SK-N-SH (cell line): ENCODE data around the gene TOPBP1. TPM values are rescaled to one million over a fixed set of nuclear protein-coding genes. Genes with fewer than 3 reads are reported as not detected.

Experiments
- CTCF ChIA-PET: fragments of 300-600, 350-600 bp; formaldehyde crosslinking; extraction: SDS; loops from one replicate; lab custom pipeline; 2021; lab: Yijun Ruan, JAX
- POLR2A ChIA-PET: fragments of 350-600 bp; sonication (Branson Sonifier 250); formaldehyde crosslinking; extraction: SDS; loops from one replicate; lab custom pipeline; 2020; ENCODE audit warnings: antibody characterized with exemption, inconsistent platforms; lab: Yijun Ruan, JAX
- DNase-seq: peaks from one replicate; pipeline ENCODE4 v3.0.0; 2012
- H2AFZ ChIP-seq: fragments of 200-600 bp; sonication (generic); 2 replicates; pipeline ENCODE4 v1.8.1; 2016; ENCODE audit warnings: antibody characterized with exemption, mild to moderate bottlenecking, low read depth
- H3F3A ChIP-seq: fragments of 200-600 bp; sonication (generic); replicated peaks from 2 replicates; pipeline ENCODE3; 2016; ENCODE audit warnings: antibody characterized with exemption, mild to moderate bottlenecking; ENCODE audit not compliant: insufficient read depth
- H3K27ac ChIP-seq, 2 experiments: fragments of 200-500 bp in 1 of 2; fragments of 200-600 bp in 1 of 2; sonication (Bioruptor generic) in 1 of 2; sonication (generic), shearing (Covaris generic) in 1 of 2; 2 replicates each; pipeline versions ENCODE4 v1.5.1 to v1.6.1; 2014 to 2016; ENCODE audit warnings: low read depth in 2 of 2, inconsistent platforms in 1 of 2, low read length in 1 of 2, mild to moderate bottlenecking in 1 of 2, mixed read lengths in 1 of 2
- H3K27me3 ChIP-seq: fragments of 200-600 bp; sonication (generic), shearing (Covaris generic); 2 replicates; pipeline ENCODE4 v1.6.1; 2016; ENCODE audit warnings: mixed run types; ENCODE audit not compliant: insufficient read depth
- H3K36me3 ChIP-seq, 2 experiments: fragments of 200-500 bp in 1 of 2; fragments of 200-600 bp in 1 of 2; sonication (Bioruptor generic) in 1 of 2; sonication (generic) in 1 of 2; replicated peaks in 1 of 2; 2 replicates each; pipeline versions ENCODE3 to v1.5.1; 2014 to 2016; ENCODE audit warnings: low read length in 1 of 2, mild to moderate bottlenecking in 1 of 2; ENCODE audit not compliant: insufficient read depth in 2 of 2, control insufficient read depth in 1 of 2
- H3K4me1 ChIP-seq, 2 experiments: fragments of 200-500 bp in 1 of 2; fragments of 200-600 bp in 1 of 2; sonication (Bioruptor generic) in 1 of 2; sonication (generic), shearing (Covaris generic) in 1 of 2; 2 replicates each; pipeline versions ENCODE4 v1.5.1 to v1.6.1; 2014 to 2016; ENCODE audit warnings: low read depth in 1 of 2, low read length in 1 of 2, mixed run types in 1 of 2; ENCODE audit not compliant: insufficient read depth in 2 of 2, control insufficient read depth in 1 of 2
- H3K4me2 ChIP-seq: fragments of 200-600 bp; sonication (generic), shearing (Covaris generic); 2 replicates; pipeline ENCODE4 v1.6.1; 2017; ENCODE audit warnings: mixed run types
- H3K4me3 ChIP-seq, 2 experiments: fragments of 200-500 bp in 1 of 2; fragments of 200-600 bp in 1 of 2; sonication (Bioruptor generic) in 1 of 2; sonication (generic), shearing (Covaris generic) in 1 of 2; 2 replicates each; pipeline versions ENCODE4 v1.5.1 to v1.8.1; 2014 to 2016; ENCODE audit warnings: low read depth in 2 of 2, inconsistent platforms in 1 of 2, low read length in 1 of 2, mild to moderate bottlenecking in 1 of 2, mixed read lengths in 1 of 2, moderate library complexity in 1 of 2
- H3K79me2 ChIP-seq: fragments of 200-600 bp; sonication (generic); 2 replicates; pipeline ENCODE4 v1.8.1; 2017; ENCODE audit warnings: mild to moderate bottlenecking; ENCODE audit not compliant: insufficient read depth
- H3K9ac ChIP-seq: fragments of 200-600 bp; sonication (generic); 2 replicates; pipeline ENCODE4 v1.6.1; 2017; ENCODE audit warnings: mixed run types
- H3K9me2 ChIP-seq: fragments of 200-600 bp; sonication (generic); 2 replicates; pipeline ENCODE4 v1.6.1; 2017; ENCODE audit warnings: mixed run types
- H3K9me3 ChIP-seq: fragments of 200-600 bp; sonication (generic); 2 replicates; pipeline ENCODE4 v1.6.1; 2017; ENCODE audit warnings: mixed run types, mild to moderate bottlenecking, moderate library complexity
- H4K20me1 ChIP-seq: fragments of 200-600 bp; sonication (generic); 2 replicates; pipeline ENCODE4 v1.6.1; 2017; ENCODE audit warnings: mild to moderate bottlenecking, mixed run types; ENCODE audit not compliant: insufficient read depth
- EP300 ChIP-seq, 2 experiments: IDR thresholded peaks; 2 replicates each; pipeline versions ENCODE4 v1.4.0 to v1.6.1; 2012; ENCODE audit warnings: borderline replicate concordance in 1 of 2, low read depth in 1 of 2, low read length in 1 of 2
- EZH2phosphoT487 ChIP-seq: fragments of 200-600 bp; sonication (generic); IDR thresholded peaks from 2 replicates; pipeline ENCODE4 v1.6.1; 2017; ENCODE audit warnings: low read depth, mixed run types, mild to moderate bottlenecking, antibody characterized with exemption, moderate library complexity, borderline replicate concordance
- FOXJ3 ChIP-seq: sonication (generic); formaldehyde crosslinking; IDR thresholded peaks from 2 replicates; pipeline ENCODE4 v1.5.1; 2020; ENCODE audit warnings: mild to moderate bottlenecking, missing genetic modification reagents
- FOXM1 ChIP-seq: IDR thresholded peaks from 2 replicates; pipeline ENCODE4 v1.4.0; 2012; ENCODE audit warnings: low read depth, mild to moderate bottlenecking
- GABPA ChIP-seq: IDR thresholded peaks from 2 replicates; pipeline ENCODE4 v1.4.0; 2012; ENCODE audit warnings: low read depth, mild to moderate bottlenecking
- MEF2A ChIP-seq: IDR thresholded peaks from 2 replicates; pipeline ENCODE4 v1.4.0; 2012; ENCODE audit warnings: low read depth, borderline replicate concordance
- MXI1 ChIP-seq: IDR thresholded peaks from 2 replicates; pipeline ENCODE4 v1.6.1; 2012; ENCODE audit warnings: mild to moderate bottlenecking, low read depth, low read length, improper control_type of control experiment
- NRF1 ChIP-seq: IDR thresholded peaks from 2 replicates; pipeline ENCODE4 v1.6.1; 2012; ENCODE audit warnings: low read depth, mild to moderate bottlenecking, low read length
- POLR2AphosphoS5 ChIP-seq: IDR thresholded peaks from 2 replicates; pipeline ENCODE4 v1.6.1; 2012; ENCODE audit warnings: low read depth, low read length
- RAD21 ChIP-seq: IDR thresholded peaks from 2 replicates; pipeline ENCODE4 v1.6.1; 2012; ENCODE audit warnings: mild to moderate bottlenecking, low read length
- RXRA ChIP-seq: IDR thresholded peaks from 2 replicates; pipeline ENCODE4 v1.4.0; 2012; ENCODE audit warnings: low read depth, mild to moderate bottlenecking, borderline replicate concordance
- SIN3A ChIP-seq: IDR thresholded peaks from 2 replicates; pipeline ENCODE4 v1.6.1; 2012; ENCODE audit warnings: low read depth, mild to moderate bottlenecking, low read length, moderate library complexity, borderline replicate concordance
- TCF12 ChIP-seq: IDR thresholded peaks from 2 replicates; pipeline ENCODE4 v1.4.0; 2012
- TEAD4 ChIP-seq: IDR thresholded peaks from 2 replicates; pipeline ENCODE4 v1.4.0; 2012; ENCODE audit warnings: mild to moderate bottlenecking, borderline replicate concordance; ENCODE audit not compliant: insufficient read depth
- YY1 ChIP-seq: IDR thresholded peaks from 2 replicates; pipeline ENCODE4 v1.4.0; 2012; ENCODE audit warnings: low read depth, mild to moderate bottlenecking
- WGBS: methylation state at CpG from one replicate; pipeline ENCODE4 v1.1.6; 2017; ENCODE audit warnings: low lambda C conversion rate; 5-methylcytosine and 5-hydroxymethylcytosine counted together
- polyA plus RNA-seq, 3 experiments: library from polyadenylated mRNA; depleted of rRNA; stranded (reverse); fragments of >200 nt; gene quantifications; 2 replicates each; pipeline ENCODE4 v1.2.3, GENCODE V29; 2012
- TF ChIP-seq, protein P1 (sequence below): fragments of 200-600 bp; sonication (generic); IDR thresholded peaks from 2 replicates; pipeline ENCODE4 v1.6.1; 2017; ENCODE audit warnings: antibody characterized with exemption, mild to moderate bottlenecking, moderate library complexity
- TF ChIP-seq, protein P2 (sequence below): fragments of 150-350 bp; IDR thresholded peaks from 2 replicates; pipeline ENCODE4 v1.6.1; 2017; ENCODE audit warnings: antibody characterized with exemption, low read length, low read depth, borderline replicate concordance
- TF ChIP-seq, protein P3 (sequence below): IDR thresholded peaks from 2 replicates; pipeline ENCODE4; 2012
- TF ChIP-seq, protein P4 (sequence below): IDR thresholded peaks from 2 replicates; pipeline ENCODE4 v1.6.1; 2012; ENCODE audit warnings: mild to moderate bottlenecking, low read depth, low read length, moderate library complexity
- TF ChIP-seq, protein P5 (sequence below): IDR thresholded peaks from 2 replicates; pipeline ENCODE4 v1.4.0; 2012; ENCODE audit warnings: low read depth, borderline replicate concordance

Gene TOPBP1
- polyA plus RNA-seq, 1 of the 3 experiments (the other 2 are of a cell fraction) = 15.7 TPM

DNA sequence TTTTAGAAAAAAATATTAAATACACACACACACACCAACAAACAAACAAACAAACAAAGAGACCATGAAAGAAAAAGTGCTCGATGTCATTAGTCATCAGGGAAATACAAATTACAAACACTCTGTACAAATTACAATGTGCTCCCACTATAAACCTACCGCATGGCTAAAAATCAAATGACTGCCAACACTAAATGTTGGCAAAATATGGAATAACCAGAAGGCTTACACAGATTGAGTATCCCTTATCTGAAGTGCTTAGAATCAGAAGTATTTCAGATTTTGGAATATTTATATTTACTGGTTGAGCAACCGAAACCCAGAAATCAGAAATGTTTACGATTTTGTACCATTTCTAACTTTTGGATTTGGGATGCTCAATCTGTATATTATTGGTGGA is 54.8 kb downstream of the TOPBP1 start:
- Histone ChIP-seq H3K9ac (no peak overlapping the region), H3F3A (peaks cover 3% of the 10 kb centered on the region), H3K4me1 (no peaks in the 10 kb centered on the region), H2AFZ (no peak overlapping the region), H4K20me1 (no peaks in the 10 kb centered on the region), H3K4me2 (no peak overlapping the region), H3K9me3 (no peaks in the 10 kb centered on the region), H3K4me3 (no peak overlapping the region), H3K79me2 (peaks cover 7% of the 10 kb centered on the region; the same call in 1 of the 2 replicates), H3K36me3 (peaks cover 43 to 67% of the 10 kb centered on the region in 2 experiments), H3K27me3 (no peaks in the 10 kb centered on the region)
- no peak for DNase-seq
- WGBS = 97% methylated on average over 4 of the region's 4 CpGs
- ChIA-PET CTCF (interaction anchor here (1.4 to 1.7 kb wide), 2 partner anchors 880 to 881 kb away, joined by 3 read pairs; no protein-coding TSS in a partner anchor), POLR2A (interaction anchor here (0.6 kb wide), 1 partner anchor 9 kb away, joined by 3 read pairs; no protein-coding TSS in a partner anchor)
- TF ChIP-seq POLR2AphosphoS5 = no peak
- no peak for TF ChIP-seq FOXM1
- no peak for TF ChIP-seq NRF1
- no peak for TF ChIP-seq MEF2A
- no peak for TF ChIP-seq FOXJ3
- no peak for TF ChIP-seq RAD21
- TF ChIP-seq, protein P1, sequence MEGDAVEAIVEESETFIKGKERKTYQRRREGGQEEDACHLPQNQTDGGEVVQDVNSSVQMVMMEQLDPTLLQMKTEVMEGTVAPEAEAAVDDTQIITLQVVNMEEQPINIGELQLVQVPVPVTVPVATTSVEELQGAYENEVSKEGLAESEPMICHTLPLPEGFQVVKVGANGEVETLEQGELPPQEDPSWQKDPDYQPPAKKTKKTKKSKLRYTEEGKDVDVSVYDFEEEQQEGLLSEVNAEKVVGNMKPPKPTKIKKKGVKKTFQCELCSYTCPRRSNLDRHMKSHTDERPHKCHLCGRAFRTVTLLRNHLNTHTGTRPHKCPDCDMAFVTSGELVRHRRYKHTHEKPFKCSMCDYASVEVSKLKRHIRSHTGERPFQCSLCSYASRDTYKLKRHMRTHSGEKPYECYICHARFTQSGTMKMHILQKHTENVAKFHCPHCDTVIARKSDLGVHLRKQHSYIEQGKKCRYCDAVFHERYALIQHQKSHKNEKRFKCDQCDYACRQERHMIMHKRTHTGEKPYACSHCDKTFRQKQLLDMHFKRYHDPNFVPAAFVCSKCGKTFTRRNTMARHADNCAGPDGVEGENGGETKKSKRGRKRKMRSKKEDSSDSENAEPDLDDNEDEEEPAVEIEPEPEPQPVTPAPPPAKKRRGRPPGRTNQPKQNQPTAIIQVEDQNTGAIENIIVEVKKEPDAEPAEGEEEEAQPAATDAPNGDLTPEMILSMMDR = no peak
- TF ChIP-seq, protein P2, sequence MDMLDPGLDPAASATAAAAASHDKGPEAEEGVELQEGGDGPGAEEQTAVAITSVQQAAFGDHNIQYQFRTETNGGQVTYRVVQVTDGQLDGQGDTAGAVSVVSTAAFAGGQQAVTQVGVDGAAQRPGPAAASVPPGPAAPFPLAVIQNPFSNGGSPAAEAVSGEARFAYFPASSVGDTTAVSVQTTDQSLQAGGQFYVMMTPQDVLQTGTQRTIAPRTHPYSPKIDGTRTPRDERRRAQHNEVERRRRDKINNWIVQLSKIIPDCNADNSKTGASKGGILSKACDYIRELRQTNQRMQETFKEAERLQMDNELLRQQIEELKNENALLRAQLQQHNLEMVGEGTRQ = no peak
- TF ChIP-seq EP300 (IDR thresholded peaks at IDR 0.05; ENCODE audit: borderline replicate concordance in 1 of 2, low read depth in 1 of 2, low read length in 1 of 2) = no peak
- TF ChIP-seq TCF12 = no peak
- no peak for TF ChIP-seq GABPA
- TF ChIP-seq, protein P3, sequence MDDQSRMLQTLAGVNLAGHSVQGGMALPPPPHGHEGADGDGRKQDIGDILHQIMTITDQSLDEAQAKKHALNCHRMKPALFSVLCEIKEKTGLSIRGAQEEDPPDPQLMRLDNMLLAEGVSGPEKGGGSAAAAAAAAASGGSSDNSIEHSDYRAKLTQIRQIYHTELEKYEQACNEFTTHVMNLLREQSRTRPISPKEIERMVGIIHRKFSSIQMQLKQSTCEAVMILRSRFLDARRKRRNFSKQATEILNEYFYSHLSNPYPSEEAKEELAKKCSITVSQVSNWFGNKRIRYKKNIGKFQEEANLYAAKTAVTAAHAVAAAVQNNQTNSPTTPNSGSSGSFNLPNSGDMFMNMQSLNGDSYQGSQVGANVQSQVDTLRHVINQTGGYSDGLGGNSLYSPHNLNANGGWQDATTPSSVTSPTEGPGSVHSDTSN = no peak
- no peak for TF ChIP-seq YY1
- no peak for TF ChIP-seq EZH2phosphoT487
- no peak for TF ChIP-seq MXI1
- TF ChIP-seq, protein P4, sequence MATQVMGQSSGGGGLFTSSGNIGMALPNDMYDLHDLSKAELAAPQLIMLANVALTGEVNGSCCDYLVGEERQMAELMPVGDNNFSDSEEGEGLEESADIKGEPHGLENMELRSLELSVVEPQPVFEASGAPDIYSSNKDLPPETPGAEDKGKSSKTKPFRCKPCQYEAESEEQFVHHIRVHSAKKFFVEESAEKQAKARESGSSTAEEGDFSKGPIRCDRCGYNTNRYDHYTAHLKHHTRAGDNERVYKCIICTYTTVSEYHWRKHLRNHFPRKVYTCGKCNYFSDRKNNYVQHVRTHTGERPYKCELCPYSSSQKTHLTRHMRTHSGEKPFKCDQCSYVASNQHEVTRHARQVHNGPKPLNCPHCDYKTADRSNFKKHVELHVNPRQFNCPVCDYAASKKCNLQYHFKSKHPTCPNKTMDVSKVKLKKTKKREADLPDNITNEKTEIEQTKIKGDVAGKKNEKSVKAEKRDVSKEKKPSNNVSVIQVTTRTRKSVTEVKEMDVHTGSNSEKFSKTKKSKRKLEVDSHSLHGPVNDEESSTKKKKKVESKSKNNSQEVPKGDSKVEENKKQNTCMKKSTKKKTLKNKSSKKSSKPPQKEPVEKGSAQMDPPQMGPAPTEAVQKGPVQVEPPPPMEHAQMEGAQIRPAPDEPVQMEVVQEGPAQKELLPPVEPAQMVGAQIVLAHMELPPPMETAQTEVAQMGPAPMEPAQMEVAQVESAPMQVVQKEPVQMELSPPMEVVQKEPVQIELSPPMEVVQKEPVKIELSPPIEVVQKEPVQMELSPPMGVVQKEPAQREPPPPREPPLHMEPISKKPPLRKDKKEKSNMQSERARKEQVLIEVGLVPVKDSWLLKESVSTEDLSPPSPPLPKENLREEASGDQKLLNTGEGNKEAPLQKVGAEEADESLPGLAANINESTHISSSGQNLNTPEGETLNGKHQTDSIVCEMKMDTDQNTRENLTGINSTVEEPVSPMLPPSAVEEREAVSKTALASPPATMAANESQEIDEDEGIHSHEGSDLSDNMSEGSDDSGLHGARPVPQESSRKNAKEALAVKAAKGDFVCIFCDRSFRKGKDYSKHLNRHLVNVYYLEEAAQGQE = no peak
- TF ChIP-seq SIN3A = no peak
- TF ChIP-seq, protein P5, sequence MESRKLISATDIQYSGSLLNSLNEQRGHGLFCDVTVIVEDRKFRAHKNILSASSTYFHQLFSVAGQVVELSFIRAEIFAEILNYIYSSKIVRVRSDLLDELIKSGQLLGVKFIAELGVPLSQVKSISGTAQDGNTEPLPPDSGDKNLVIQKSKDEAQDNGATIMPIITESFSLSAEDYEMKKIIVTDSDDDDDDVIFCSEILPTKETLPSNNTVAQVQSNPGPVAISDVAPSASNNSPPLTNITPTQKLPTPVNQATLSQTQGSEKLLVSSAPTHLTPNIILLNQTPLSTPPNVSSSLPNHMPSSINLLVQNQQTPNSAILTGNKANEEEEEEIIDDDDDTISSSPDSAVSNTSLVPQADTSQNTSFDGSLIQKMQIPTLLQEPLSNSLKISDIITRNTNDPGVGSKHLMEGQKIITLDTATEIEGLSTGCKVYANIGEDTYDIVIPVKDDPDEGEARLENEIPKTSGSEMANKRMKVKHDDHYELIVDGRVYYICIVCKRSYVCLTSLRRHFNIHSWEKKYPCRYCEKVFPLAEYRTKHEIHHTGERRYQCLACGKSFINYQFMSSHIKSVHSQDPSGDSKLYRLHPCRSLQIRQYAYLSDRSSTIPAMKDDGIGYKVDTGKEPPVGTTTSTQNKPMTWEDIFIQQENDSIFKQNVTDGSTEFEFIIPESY = no peak
- TF ChIP-seq RXRA = no peak
- TF ChIP-seq TEAD4 = no peak
- TF ChIP-seq, all 33 proteins: peak for 0
- H3K9me2 ChIP-seq = no peaks in the 10 kb centered on the region
- H3K27ac ChIP-seq = no peak overlapping the region
